Kidney epithelial cell (primary cell): ENCODE results near the gene POLD1. TPM values are rescaled to one million over a fixed set of nuclear protein-coding genes. Genes with fewer than 3 reads are reported as not detected.

Experiments
- DNase-seq: peaks from one replicate; pipeline ENCODE4 v3.0.0-alpha.2; 2010; ENCODE audit warnings: low read depth
- H3K27me3 ChIP-seq: 2 replicates; pipeline ENCODE4 v1.6.0; 2011; ENCODE audit warnings: low read length; ENCODE audit not compliant: control insufficient read depth, insufficient read depth
- H3K36me3 ChIP-seq: 2 replicates; pipeline ENCODE4 v1.5.1; 2011; ENCODE audit warnings: low read length; ENCODE audit not compliant: control insufficient read depth, insufficient read depth
- H3K4me3 ChIP-seq: 2 replicates; pipeline ENCODE4 v1.5.1; 2011; ENCODE audit warnings: low read depth, mild to moderate bottlenecking, control low read depth, low read length
- total RNA-seq: library from RNA; depleted of rRNA; stranded (reverse); fragments of >200 nt; gene quantifications from 2 replicates; pipeline ENCODE4 v1.2.3, GENCODE V29; 2015
- TF ChIP-seq, protein P1 (sequence below): IDR thresholded peaks from 2 replicates; pipeline ENCODE4 v1.5.1; 2011; ENCODE audit warnings: mild to moderate bottlenecking, moderate library complexity, low read length, control low read depth, inconsistent platforms; ENCODE audit not compliant: insufficient read depth, poor library complexity, severe bottlenecking

POLD1 gene
- total RNA-seq, 1 donor from 2014 or later, result 30.3 TPM

DNA sequence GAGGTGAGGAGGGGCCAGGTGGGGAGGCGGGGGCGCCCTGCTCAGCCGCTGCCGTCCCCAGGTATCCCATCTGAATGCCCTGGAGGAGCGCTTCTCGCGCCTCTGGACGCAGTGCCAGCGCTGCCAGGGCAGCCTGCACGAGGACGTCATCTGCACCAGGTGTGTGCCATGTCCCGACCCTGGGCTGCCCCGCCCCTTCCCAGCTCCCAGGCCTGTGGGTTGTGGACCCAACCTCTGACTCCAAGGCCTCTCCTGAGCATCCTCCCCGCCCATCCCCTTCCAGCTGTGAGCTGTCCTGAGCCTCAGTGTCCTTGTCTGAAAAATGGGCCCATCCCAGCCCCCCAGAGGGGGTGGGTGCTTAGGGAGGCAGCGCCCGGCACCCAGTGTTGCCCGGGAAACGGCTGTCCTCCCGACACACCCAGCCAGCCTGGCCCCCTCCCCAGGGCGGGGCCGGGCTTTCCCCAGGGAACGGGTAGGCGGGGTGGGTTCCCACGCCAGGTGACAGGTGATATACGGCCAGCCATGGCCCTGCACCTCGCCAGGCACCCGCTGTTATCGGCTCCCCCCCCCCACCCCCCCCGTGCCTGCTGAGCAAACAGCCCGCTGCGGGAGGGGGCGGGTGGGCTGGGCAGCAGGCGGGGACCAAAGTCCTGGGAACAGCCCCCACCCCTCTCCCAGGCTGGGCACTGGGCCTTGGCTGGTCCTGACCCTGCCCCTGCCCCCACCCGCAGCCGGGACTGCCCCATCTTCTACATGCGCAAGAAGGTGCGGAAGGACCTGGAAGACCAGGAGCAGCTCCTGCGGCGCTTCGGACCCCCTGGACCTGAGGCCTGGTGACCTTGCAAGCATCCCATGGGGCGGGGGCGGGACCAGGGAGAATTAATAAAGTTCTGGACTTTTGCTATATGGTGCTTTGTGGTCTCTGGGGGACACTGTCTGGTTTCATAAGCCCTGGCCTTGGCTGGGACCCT lies 33.2 kb downstream of the POLD1 start:
- H3K4me3 ChIP-seq, result no peak overlapping the region
- no peaks in the 10 kb centered on the region for H3K36me3 ChIP-seq
- no peak for DNase-seq
- TF ChIP-seq, protein P1, sequence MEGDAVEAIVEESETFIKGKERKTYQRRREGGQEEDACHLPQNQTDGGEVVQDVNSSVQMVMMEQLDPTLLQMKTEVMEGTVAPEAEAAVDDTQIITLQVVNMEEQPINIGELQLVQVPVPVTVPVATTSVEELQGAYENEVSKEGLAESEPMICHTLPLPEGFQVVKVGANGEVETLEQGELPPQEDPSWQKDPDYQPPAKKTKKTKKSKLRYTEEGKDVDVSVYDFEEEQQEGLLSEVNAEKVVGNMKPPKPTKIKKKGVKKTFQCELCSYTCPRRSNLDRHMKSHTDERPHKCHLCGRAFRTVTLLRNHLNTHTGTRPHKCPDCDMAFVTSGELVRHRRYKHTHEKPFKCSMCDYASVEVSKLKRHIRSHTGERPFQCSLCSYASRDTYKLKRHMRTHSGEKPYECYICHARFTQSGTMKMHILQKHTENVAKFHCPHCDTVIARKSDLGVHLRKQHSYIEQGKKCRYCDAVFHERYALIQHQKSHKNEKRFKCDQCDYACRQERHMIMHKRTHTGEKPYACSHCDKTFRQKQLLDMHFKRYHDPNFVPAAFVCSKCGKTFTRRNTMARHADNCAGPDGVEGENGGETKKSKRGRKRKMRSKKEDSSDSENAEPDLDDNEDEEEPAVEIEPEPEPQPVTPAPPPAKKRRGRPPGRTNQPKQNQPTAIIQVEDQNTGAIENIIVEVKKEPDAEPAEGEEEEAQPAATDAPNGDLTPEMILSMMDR, result no peak
- peaks cover 23% of the 10 kb centered on the region for H3K27me3 ChIP-seq

GRCh38 chr19:50418176-50419021 lies 34.3 kb downstream of the POLD1 start, which contains the start of gene SPIB:
SPIB (plus strand) TSS chr19:50418938; CDS start chr19:50418963, 25 bp downstream.
- Histone ChIP-seq H3K36me3 (no peaks in the 10 kb centered on the region), H3K4me3 (no peak within 1 kb of the TSS), H3K27me3 (peaks cover 23% of the 10 kb centered on the region)
- DNase-seq, result no peak
- TF ChIP-seq, protein P1, result no peak

GRCh38 chr19:50419022-50419579 lies 35.0 kb downstream of the POLD1 start:
- Histone ChIP-seq H3K27me3 (peaks cover 23% of the 10 kb centered on the region), H3K4me3 (no peak overlapping the region), H3K36me3 (no peaks in the 10 kb centered on the region)
- DNase-seq, result no peak
- TF ChIP-seq, protein P1, result no peak

DNA sequence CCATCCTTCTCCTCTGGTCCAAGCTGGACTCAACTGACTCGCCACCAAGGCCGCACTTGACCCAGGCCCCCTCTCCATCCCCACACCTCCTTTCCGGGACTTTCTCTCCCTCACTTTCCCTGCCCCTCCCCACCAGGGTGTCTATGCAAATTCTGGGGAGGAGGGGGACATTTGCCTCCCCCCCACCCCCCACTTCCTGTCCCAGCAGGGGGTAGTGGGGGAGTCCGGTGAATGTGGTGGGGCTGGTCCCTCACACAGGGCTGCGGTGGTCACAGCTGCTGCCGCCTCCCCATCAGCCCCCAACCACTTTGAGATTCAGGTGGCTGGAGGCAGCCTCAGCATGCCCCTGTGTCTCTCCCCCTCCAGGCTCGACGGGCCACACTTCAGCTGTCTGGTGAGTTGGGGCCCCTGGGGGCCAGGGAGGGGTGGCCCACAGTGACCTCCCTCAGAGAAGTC lies 35.5 kb downstream of the POLD1 start:
- Histone ChIP-seq H3K27me3 (peaks cover 23% of the 10 kb centered on the region), H3K36me3 (no peaks in the 10 kb centered on the region), H3K4me3 (no peak overlapping the region)
- TF ChIP-seq, protein P1, result no peak
- DNase-seq, result no peak

- Histone ChIP-seq H3K36me3 (no peaks in the 10 kb centered on the region), H3K4me3 (no peak overlapping the region), H3K27me3 (peaks cover 23% of the 10 kb centered on the region)
- TF ChIP-seq, protein P1, result no peak
- no peak for DNase-seq
Measured at GRCh38 chr19:50420127-50420526, 36.0 kb downstream of the POLD1 start.
